Fibroblast of pulmonary artery (primary cell): Measurements from ENCODE around the gene AHRR.
A peak's percentile ranks its signal among the peaks of the same experiment; 100 is the strongest.

Experiments used
- DNase-seq: peaks from one replicate; pipeline ENCODE4 v3.0.0-alpha.2; 2010; ENCODE audit warnings: low read depth
- H3K4me3 ChIP-seq: replicated peaks from 2 replicates; pipeline ENCODE4 v1.5.1; 2011; ENCODE audit warnings: low read depth, mild to moderate bottlenecking, control low read depth, low read length, moderate library complexity
- TF ChIP-seq, protein P1 (sequence below): IDR thresholded peaks from 2 replicates; pipeline ENCODE4 v1.5.1; 2011; ENCODE audit warnings: mild to moderate bottlenecking, control low read depth, low read length, inconsistent platforms; ENCODE audit errors: missing control alignments

The AHRR gene

DNA sequence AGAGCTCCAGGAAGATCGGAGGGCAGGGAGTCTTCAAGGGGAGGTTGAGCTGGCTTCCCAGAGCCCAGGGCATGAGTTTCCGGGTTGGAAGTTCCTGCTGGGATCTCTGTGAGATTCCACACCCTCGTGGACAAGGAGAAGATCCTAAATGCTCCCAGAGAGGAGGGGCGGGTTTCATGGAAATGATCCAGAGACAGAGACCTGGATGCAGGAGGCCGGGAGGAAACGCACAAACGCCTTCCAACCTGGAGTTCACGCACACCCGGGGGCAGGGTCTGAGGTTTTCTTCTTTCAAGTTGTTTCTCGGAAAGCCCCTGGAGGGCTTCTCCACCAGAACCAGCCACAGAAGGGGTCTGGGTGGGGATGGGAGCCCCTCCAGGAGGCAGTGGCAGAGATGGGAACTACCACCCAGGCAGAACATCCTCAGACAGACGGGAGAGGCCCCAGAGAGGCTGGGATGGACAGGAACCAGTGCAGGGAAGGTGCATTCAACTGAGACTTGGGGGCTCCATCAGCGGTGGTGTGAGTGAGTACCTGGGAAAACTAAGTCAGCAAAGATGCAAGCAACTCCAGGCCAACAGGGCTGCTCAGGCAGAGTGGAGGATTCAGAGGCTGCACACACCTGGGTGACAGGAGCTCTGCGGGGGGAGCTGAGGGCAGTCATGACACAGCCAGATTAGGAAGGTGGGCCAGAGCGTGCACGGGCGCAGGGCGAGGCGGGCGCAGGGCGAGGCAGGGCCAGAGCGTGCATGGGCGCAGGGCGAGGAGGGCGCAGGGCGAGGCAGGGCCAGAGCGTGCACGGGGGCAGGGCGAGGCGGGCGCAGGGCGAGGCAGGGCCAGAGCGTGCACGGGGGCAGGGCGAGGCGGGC lies 69.3 kb downstream of the AHRR start:
- TF ChIP-seq, protein P1, sequence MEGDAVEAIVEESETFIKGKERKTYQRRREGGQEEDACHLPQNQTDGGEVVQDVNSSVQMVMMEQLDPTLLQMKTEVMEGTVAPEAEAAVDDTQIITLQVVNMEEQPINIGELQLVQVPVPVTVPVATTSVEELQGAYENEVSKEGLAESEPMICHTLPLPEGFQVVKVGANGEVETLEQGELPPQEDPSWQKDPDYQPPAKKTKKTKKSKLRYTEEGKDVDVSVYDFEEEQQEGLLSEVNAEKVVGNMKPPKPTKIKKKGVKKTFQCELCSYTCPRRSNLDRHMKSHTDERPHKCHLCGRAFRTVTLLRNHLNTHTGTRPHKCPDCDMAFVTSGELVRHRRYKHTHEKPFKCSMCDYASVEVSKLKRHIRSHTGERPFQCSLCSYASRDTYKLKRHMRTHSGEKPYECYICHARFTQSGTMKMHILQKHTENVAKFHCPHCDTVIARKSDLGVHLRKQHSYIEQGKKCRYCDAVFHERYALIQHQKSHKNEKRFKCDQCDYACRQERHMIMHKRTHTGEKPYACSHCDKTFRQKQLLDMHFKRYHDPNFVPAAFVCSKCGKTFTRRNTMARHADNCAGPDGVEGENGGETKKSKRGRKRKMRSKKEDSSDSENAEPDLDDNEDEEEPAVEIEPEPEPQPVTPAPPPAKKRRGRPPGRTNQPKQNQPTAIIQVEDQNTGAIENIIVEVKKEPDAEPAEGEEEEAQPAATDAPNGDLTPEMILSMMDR = no peak
- no peak overlapping the region for H3K4me3 ChIP-seq
- DNase-seq = no peak

DNA sequence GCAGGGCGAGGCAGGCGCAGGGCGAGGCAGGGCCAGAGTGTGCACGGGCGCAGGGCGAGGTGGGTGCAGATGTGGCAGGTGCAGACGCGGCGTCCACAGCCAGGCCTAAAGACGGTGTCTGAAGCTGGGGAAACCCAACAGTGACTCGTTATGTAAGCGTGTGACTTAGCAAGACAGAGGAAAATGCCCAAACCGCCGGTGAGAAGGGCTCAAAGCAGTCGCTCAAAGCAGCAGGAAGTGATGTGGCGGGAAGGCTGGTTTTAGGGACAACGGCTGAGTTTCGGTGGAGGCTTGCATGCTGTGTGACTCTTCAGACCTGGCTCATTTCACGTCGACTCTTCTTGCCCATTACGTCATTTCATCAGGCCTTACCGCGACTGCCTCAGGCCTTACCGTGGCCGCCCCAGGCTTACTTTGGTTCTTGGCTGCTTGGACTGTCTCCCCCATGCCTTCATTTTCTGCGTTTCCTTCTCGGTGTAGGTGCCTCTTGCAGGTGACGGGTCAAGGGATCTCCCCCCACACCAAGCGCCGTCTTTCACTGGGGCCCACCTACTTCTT lies 71.0 kb downstream of the AHRR start:
- TF ChIP-seq, protein P1 = no peak
- peak; percentile 19 for DNase-seq
- H3K4me3 ChIP-seq = no peak overlapping the region

DNA sequence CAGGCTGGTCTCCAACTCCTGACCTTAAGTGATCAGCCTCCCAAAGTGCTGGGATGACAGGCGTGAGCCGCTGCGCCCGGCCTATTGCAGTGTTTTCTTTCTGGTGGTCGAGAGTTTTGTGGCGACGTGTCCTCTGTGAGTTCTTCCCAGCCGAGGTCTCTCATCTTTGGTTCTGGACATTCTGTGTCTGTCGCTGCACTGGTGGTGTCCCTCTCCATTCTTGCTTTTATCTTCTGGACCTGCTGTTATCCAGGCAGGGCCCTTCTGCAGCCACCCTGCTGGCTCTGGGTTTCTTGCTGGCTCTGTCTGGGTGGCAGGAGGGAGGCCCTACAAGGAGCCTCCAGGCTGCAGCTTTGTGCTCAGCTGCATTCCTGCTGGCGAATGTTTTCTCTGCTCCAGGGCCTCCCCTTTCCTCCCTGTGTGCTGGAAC lies 72.3 kb downstream of the AHRR start:
- no peak overlapping the region for H3K4me3 ChIP-seq
- TF ChIP-seq, protein P1 = no peak
- peak; percentile 40 for DNase-seq

DNA sequence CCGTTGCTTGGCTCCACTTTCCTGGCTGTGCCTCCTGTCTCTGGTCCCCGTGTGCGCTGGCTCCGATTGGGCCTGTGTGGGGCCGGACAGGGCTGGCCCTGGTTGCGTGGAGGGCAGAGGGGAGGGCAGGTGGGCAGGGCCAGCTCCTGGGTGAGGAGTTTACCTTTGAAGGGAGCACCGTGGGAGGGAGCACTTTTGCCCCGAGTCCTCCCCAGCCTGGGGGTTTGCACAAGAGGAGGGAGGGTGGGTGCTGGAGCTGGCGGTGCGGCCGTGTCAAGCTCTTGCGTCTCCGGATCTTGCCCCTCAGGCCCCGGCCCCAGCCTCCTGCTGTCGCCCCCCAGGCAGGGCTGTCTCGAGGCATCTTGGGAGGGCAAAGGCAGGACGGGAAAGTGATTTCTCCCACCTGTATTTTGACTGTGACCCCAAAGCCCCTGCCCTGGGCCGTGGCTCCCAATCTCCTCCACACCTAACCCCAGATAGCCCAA lies 73.2 kb downstream of the AHRR start:
- TF ChIP-seq, protein P1 = no peak
- no peak overlapping the region for H3K4me3 ChIP-seq
- DNase-seq = no peak

DNA sequence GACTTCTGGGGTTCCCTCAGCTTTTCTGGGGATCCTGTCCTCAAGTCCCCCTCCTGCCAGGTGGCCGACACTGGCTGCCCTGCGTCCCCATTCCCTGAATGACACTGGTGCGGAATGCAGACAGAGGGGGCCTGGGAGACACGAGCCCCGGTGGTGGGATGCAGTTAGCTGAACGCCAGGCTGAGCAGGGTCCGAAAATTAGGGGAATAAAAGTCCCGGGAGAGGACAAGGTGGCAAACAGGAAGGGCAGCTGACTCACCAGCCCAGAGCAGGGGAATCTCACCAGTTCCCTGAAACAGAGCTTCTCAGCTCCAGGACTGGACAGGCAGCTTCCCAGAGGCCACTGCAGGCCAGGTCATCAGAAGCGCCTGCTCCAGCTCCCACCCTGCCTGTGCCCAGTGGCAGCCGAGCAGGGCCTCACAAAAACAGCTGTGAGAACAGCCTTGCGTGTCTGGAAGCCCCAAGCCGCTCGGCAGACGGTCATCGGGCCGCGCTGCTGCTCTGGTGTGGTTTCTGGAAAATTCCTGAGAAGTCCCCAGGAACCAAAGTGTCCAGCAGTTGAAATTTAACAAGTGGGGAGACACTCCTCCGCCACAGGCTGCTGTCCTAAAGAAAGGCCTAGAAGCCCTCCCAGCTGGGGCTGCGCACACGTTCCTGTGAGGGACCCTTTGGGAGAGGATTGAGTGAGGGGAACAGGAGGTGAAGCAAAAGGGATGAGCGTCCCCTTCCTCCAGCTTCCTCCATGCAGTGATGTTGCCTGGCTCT lies 73.8 kb downstream of the AHRR start:
- DNase-seq = peak; percentile 72
- H3K4me3 ChIP-seq = no peak overlapping the region
- TF ChIP-seq, protein P1 = no peak

DNA sequence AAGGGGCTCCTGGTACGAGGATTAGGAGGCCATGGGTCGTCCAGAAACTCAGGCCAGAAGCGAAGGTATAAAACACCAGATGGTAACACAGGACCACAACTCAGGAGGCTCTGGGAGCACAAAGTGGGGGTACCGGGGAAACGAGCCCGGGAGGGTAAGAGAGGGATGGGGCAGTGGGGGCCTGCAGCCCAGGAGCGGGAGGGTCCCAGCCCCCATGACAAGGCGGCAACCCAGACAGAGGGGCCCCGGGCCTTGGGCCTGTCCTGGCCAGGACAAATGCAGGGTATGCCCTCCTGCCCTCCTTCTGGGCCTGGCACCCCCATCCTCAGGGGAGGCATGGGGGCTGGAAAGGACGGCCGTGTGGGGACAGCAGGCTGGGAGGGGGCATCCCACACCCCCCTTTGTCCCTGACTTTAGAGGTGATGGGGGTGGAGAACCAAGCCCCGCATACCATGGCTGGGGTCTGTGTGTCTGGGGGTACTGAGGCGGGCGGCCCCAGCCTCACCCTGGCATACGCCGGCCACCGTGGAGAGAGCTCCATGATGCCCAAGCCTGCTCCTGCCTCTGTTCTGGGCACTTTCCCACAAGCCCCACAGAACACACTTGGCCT lies 74.5 kb downstream of the AHRR start:
- TF ChIP-seq, protein P1 = no peak
- no peak overlapping the region for H3K4me3 ChIP-seq
- no peak for DNase-seq
